T-cell (primary cell): ENCODE results near the gene KLB. TPM values are rescaled to one million over a fixed set of nuclear protein-coding genes. Genes with fewer than 3 reads are reported as not detected.

Experiments
- total RNA-seq, 35 experiments: library from RNA in 6 of 35; stranded (reverse) in 6 of 35; fragments of 120-200 nt in 1 of 35; gene quantifications; one replicate each; pipeline versions ENCODE4 v1.2.1 to v1.2.4 and lab custom pipeline; 2013 to 2026

The KLB gene
- total RNA-seq, 5 donors from 2014 or later (not counting 1 experiment from before 2014, with no cell fraction given): 0.06 TPM; not detected in 4

Other genes starting within 250 kb of the KLB start
- 10 to 100 TPM; 17.4 to 39.9 (median 28.0) TPM for gene WDR19, start 224.4 kb upstream of the KLB start, total RNA-seq
- 10 to 100 TPM; 45.7 to 77.4 (median 54.5) TPM for gene RFC1, start 40.6 kb upstream of the KLB start, total RNA-seq
- gene RPL9, start 52.0 kb downstream of the KLB start, total RNA-seq: 1,000 to 10,000 TPM; 2,481 to 3,129 (median 2,646) TPM
- 10 to 100 TPM; 11.3 to 22.8 (median 19.5) TPM for gene LIAS, start 52.1 kb downstream of the KLB start, total RNA-seq
- 10 to 100 TPM in 4 of 5 donors, 1 to 10 TPM in 1; 7.6 to 22.8 (median 18.2) TPM for gene UGDH, start 120.5 kb downstream of the KLB start, total RNA-seq
- gene SMIM14, start 231.9 kb downstream of the KLB start, total RNA-seq: 10 to 100 TPM in 3 of 5 donors, 1 to 10 TPM in 2; 4.8 to 17.2 (median 15.5) TPM